ENCODE data around the gene UCHL5. TPM values are rescaled to one million over a fixed set of nuclear protein-coding genes. Genes with fewer than 3 reads are reported as not detected.

UCHL5 gene
- total and polyA plus RNA-seq, 2 donors (not counting 3 experiments of a cell fraction or from before 2014, with no cell fraction given) = 9.8 to 45.6 TPM

GRCh38 chr1:193066606-193067005, 7.4 kb upstream of the UCHL5 start:
- Histone ChIP-seq H3K4me3 (replicated peaks in 1 of 3; ENCODE audit: insufficient read depth in 1 of 3, low read depth in 1 of 3, low read length in 3 of 3) (no peak overlapping the region), H3K9me1 (replicated peaks; ENCODE audit: control insufficient read depth, extremely low read depth, insufficient read depth, low read length) (no peaks in the 10 kb centered on the region), H3K4me2 (ENCODE audit: insufficient read depth, low read length) (no peak overlapping the region), H3K36me3 (ENCODE audit: control insufficient read depth in 2 of 2, extremely low read depth in 1 of 2, insufficient read depth in 2 of 2, low read length in 2 of 2) (peaks cover 0 to 7% of the 10 kb centered on the region in 2 experiments), H3K79me2 (ENCODE audit: control insufficient read depth, insufficient read depth, low read length) (peaks cover 83% of the 10 kb centered on the region), H3K27me3 (ENCODE audit: control insufficient read depth in 2 of 2, insufficient read depth in 2 of 2, low read length in 2 of 2) (no peaks in the 10 kb centered on the region), H3K9ac (replicated peaks; ENCODE audit: extremely low read depth, insufficient read depth, low read length) (peak overlapping the region; percentile 1), H3K4me1 (ENCODE audit: control insufficient read depth, extremely low read depth, insufficient read depth, low read length) (peaks cover 6% of the 10 kb centered on the region), H3K27ac (ENCODE audit: insufficient read depth, low read depth, low read length) (no peak overlapping the region), H4K20me1 (replicated peaks; ENCODE audit: control insufficient read depth, extremely low read depth, insufficient read depth, low read length) (peaks cover 4% of the 10 kb centered on the region), H3K9me3 (replicated peaks; ENCODE audit: control insufficient read depth, insufficient read depth, low read length) (no peaks in the 10 kb centered on the region), H2AFZ (ENCODE audit: low read depth, low read length) (no peak overlapping the region)
- BruUV-seq (replicated peaks) = no TSS peak
- TF ChIP-seq POLR2AphosphoS5 (IDR thresholded peaks at IDR 0.05; ENCODE audit: insufficient read depth, low read depth, low read length) (no peak), POLR2A (IDR thresholded peaks at IDR 0.05; ENCODE audit: low read depth, low read length) (no peak), EZH2 (IDR thresholded peaks at IDR 0.05; ENCODE audit: borderline replicate concordance, low read depth, low read length, severe bottlenecking) (no peak), FOS (IDR thresholded peaks at IDR 0.05; ENCODE audit: borderline replicate concordance, insufficient read depth, low read length) (no peak), JUN (IDR thresholded peaks at IDR 0.05; ENCODE audit: borderline replicate concordance, insufficient read depth, insufficient read length, low read depth) (no peak), GATA2 (IDR thresholded peaks at IDR 0.05; ENCODE audit: insufficient read depth, insufficient read length, low read depth, low read length) (no peak), MAX (IDR thresholded peaks at IDR 0.05; ENCODE audit: insufficient read depth, insufficient read length) (no peak), MYC (IDR thresholded peaks at IDR 0.05; ENCODE audit: low read depth, low read length) (no peak), CTCF (IDR thresholded peaks at IDR 0.05; ENCODE audit: extremely low read depth in 1 of 2, insufficient read depth in 1 of 2, low read depth in 1 of 2, low read length in 2 of 2) (no peak)
- DNase-seq (ENCODE audit: low read depth, low spot score) (no peak), FAIRE-seq (no peak)
- ChIA-PET POLR2A (no interaction called here), CTCF (interaction anchor here (0.9 to 1.2 kb wide), 2 partner anchors 13 to 19 kb away, joined by 3 read pairs; no protein-coding TSS in a partner anchor)
- intact Hi-C loops (cut with micrococcal nuclease) (no loop called here), dilution Hi-C loops (cut with MboI; ENCODE audit: extremely low pct_ligation_motif_present, low sequenced_read_pairs) (no loop called here)

All from endothelial cell of umbilical vein (primary cell).